ENCODE results near the gene ITGA8. TPM values are rescaled to one million over a fixed set of nuclear protein-coding genes. Genes with fewer than 3 reads are reported as not detected.

Gene ITGA8
- total and polyA plus RNA-seq, 8 donors = 1.7 to 55.8 (median 22.0) TPM

- intact Hi-C loops (cut with DNase I; ENCODE audit: low total_unique reads) = no loop called here
- TF ChIP-seq CTCF (IDR thresholded peaks at IDR 0.05) (no peak), EP300 (IDR thresholded peaks at IDR 0.05) (no peak), POLR2A (IDR thresholded peaks at IDR 0.05) (no peak), POLR2AphosphoS5 (IDR thresholded peaks at IDR 0.05) (no peak)
- Histone ChIP-seq H3K9me3 (no peaks in the 10 kb centered on the region), H3K4me1 (no peaks in the 10 kb centered on the region), H3K27me3 (peaks cover 0 to 9% (median 0%) of the 10 kb centered on the region in 3 donors), H3K36me3 (no peaks in the 10 kb centered on the region), H3K27ac (no peak overlapping the region), H3K4me3 (no peak overlapping the region)
- no peak for DNase-seq
- 90 to 97% (median 94%) methylated on average over 2 of the region's 2 CpGs for WGBS, 5 donors
Measured at GRCh38 chr10:15760681-15761080, 41.0 kb upstream of the ITGA8 start.

GRCh38 chr10:15759265-15759664, 39.5 kb upstream of the ITGA8 start:
- Histone ChIP-seq H3K9me3 (no peaks in the 10 kb centered on the region), H3K36me3 (no peaks in the 10 kb centered on the region), H3K4me3 (no peak overlapping the region), H3K4me1 (no peaks in the 10 kb centered on the region), H3K27me3 (peaks cover 0 to 14% (median 0%) of the 10 kb centered on the region in 3 donors), H3K27ac (no peak overlapping the region)
- intact Hi-C loops (cut with DNase I; ENCODE audit: low total_unique reads) = no loop called here
- DNase-seq = no peak
- no peak for TF ChIP-seq EP300 (IDR thresholded peaks at IDR 0.05)
- no peak for TF ChIP-seq POLR2AphosphoS5 (IDR thresholded peaks at IDR 0.05)
- TF ChIP-seq CTCF (IDR thresholded peaks at IDR 0.05) = no peak

- TF ChIP-seq POLR2AphosphoS5 (IDR thresholded peaks at IDR 0.05) = no peak
- no peak for TF ChIP-seq POLR2A (IDR thresholded peaks at IDR 0.05)
- Histone ChIP-seq H3K27ac (no peak overlapping the region), H3K9me3 (no peaks in the 10 kb centered on the region), H3K4me3 (no peak overlapping the region), H3K27me3 (peaks cover 0 to 14% (median 0%) of the 10 kb centered on the region in 3 donors), H3K36me3 (no peaks in the 10 kb centered on the region), H3K4me1 (no peaks in the 10 kb centered on the region)
- intact Hi-C loops (cut with DNase I; ENCODE audit: low total_unique reads) = no loop called here
- DNase-seq = no peak
- 79 to 85% (median 79%) methylated on average over 5 of the region's 5 CpGs for WGBS, 5 donors
Measured at GRCh38 chr10:15758618-15759017, 38.9 kb upstream of the ITGA8 start.

- WGBS, 5 donors = 21 to 41% (median 32%) methylated on average over 2 of the region's 2 CpGs
- DNase-seq = no peak
- peaks cover 0 to 14% (median 0%) of the 10 kb centered on the region in 3 donors for H3K27me3 ChIP-seq
- H3K9me3 ChIP-seq = no peaks in the 10 kb centered on the region
- H3K4me1 ChIP-seq = no peaks in the 10 kb centered on the region
- no peaks in the 10 kb centered on the region for H3K36me3 ChIP-seq
- TF ChIP-seq CTCF (IDR thresholded peaks at IDR 0.05) (no peak), POLR2AphosphoS5 (IDR thresholded peaks at IDR 0.05) (no peak), EP300 (IDR thresholded peaks at IDR 0.05) (no peak), POLR2A (IDR thresholded peaks at IDR 0.05) (no peak)
- intact Hi-C loops (cut with DNase I; ENCODE audit: low total_unique reads) = no loop called here
- H3K27ac ChIP-seq = no peak overlapping the region
- H3K4me3 ChIP-seq = no peak overlapping the region
Measured at GRCh38 chr10:15754937-15755336, 35.2 kb upstream of the ITGA8 start.

- TF ChIP-seq CTCF (IDR thresholded peaks at IDR 0.05) = no peak
- TF ChIP-seq EP300 (IDR thresholded peaks at IDR 0.05) = no peak
- TF ChIP-seq POLR2A (IDR thresholded peaks at IDR 0.05) = no peak
- TF ChIP-seq POLR2AphosphoS5 (IDR thresholded peaks at IDR 0.05) = no peak
- Histone ChIP-seq H3K36me3 (no peaks in the 10 kb centered on the region), H3K27me3 (peaks cover 0 to 8% (median 0%) of the 10 kb centered on the region in 3 donors), H3K9me3 (no peaks in the 10 kb centered on the region), H3K4me1 (no peaks in the 10 kb centered on the region), H3K27ac (no peak overlapping the region), H3K4me3 (no peak overlapping the region)
- intact Hi-C loops (cut with DNase I; ENCODE audit: low total_unique reads) = no loop called here
- DNase-seq = peak in 1 of 2 donors; percentile 18
- WGBS, 5 donors = 70 to 78% (median 74%) methylated on average over 5 of the region's 5 CpGs
Measured at GRCh38 chr10:15751046-15751445, 31.3 kb upstream of the ITGA8 start.

All from stomach (tissue), 9 donors.